PC-9 (cell line): ENCODE data around the gene TCP11L2. TPM values are rescaled to one million over a fixed set of nuclear protein-coding genes. Genes with fewer than 3 reads are reported as not detected.
A peak's percentile ranks its signal among the peaks of the same experiment; 100 is the strongest.

Experiments used
- BruUV-seq: library from RNA; stranded (reverse); fragments of 400-500 nt; replicated peaks from 2 replicates; lab custom pipeline; 2021; lab: Mats Ljungman, UMichigan
- CTCF ChIA-PET: fragments of 300-600 bp; sonication (Branson Sonifier 250); formaldehyde crosslinking; loops from one replicate; lab custom pipeline; 2022; ENCODE audit warnings: antibody characterized with exemption; lab: Charles Lee
- POLR2A ChIA-PET: fragments of 300-600 bp; sonication (Branson Sonifier 250); formaldehyde crosslinking; loops from one replicate; lab custom pipeline; 2022; ENCODE audit warnings: antibody characterized with exemption; ENCODE audit not compliant: unreplicated experiment; lab: Charles Lee
- DNase-seq, 2 experiments: peaks; one replicate each; pipeline versions ENCODE4 v3.0.0 to v3.0.0-alpha.2; 2015 to 2022; ENCODE audit warnings: mixed read lengths in 1 of 2
- H2AFZ ChIP-seq: fragments of 200-600 bp; sonication (generic); 2 replicates; pipeline ENCODE4 v1.8.1; 2017; ENCODE audit warnings: antibody characterized with exemption
- H3F3A ChIP-seq: fragments of 200-600 bp; sonication (generic); 2 replicates; pipeline ENCODE4 v1.8.1; 2017; ENCODE audit warnings: antibody characterized with exemption, mild to moderate bottlenecking, low read depth; ENCODE audit not compliant: insufficient read depth
- H3K27ac ChIP-seq: fragments of 200-600 bp; sonication (generic); 2 replicates; pipeline ENCODE4 v1.6.1; 2016; ENCODE audit warnings: mixed run types
- H3K27me3 ChIP-seq: fragments of 200-600 bp; sonication (generic); 2 replicates; pipeline ENCODE4 v1.6.1; 2016; ENCODE audit warnings: low read depth, mixed run types; ENCODE audit not compliant: insufficient read depth
- H3K36me3 ChIP-seq: fragments of 200-600 bp; sonication (generic); 2 replicates; pipeline ENCODE4 v1.6.1; 2016; ENCODE audit warnings: low read depth, mixed run types
- H3K4me1 ChIP-seq: fragments of 200-600 bp; sonication (generic); replicated peaks from 2 replicates; pipeline ENCODE4 v1.6.1; 2016; ENCODE audit warnings: mixed run types; ENCODE audit not compliant: insufficient read depth
- H3K4me2 ChIP-seq: fragments of 200-600 bp; sonication (generic); 2 replicates; pipeline ENCODE4 v1.6.1; 2017; ENCODE audit warnings: mixed run types
- H3K4me3 ChIP-seq: fragments of 200-600 bp; sonication (generic); 2 replicates; pipeline ENCODE4 v1.6.1; 2016; ENCODE audit warnings: mixed run types
- H3K79me2 ChIP-seq: fragments of 200-600 bp; sonication (generic); 2 replicates; pipeline ENCODE4 v1.6.1; 2017; ENCODE audit warnings: low read depth, mixed run types
- H3K9me2 ChIP-seq: fragments of 200-600 bp; sonication (generic); 2 replicates; pipeline ENCODE4 v1.8.1; 2017; ENCODE audit warnings: mild to moderate bottlenecking; ENCODE audit not compliant: insufficient read depth
- H3K9me3 ChIP-seq: fragments of 200-600 bp; sonication (generic); 2 replicates; pipeline ENCODE4 v1.8.1; 2016; ENCODE audit warnings: low read depth; ENCODE audit not compliant: insufficient read depth
- H4K20me1 ChIP-seq: fragments of 200-600 bp; sonication (generic); 2 replicates; pipeline ENCODE4 v1.8.1; 2017; ENCODE audit not compliant: insufficient read depth
- CTCF ChIP-seq: fragments of 200-600 bp; sonication (generic); conservative IDR thresholded peaks from 2 replicates; pipeline ENCODE4 v1.6.1; 2017; ENCODE audit warnings: mixed run types, antibody characterized with exemption, mild to moderate bottlenecking, moderate library complexity
- EZH2 ChIP-seq: fragments of 200-600 bp; sonication (generic); IDR thresholded peaks from 2 replicates; pipeline ENCODE4 v1.8.0; 2017; ENCODE audit warnings: antibody characterized with exemption, low read depth
- intact Hi-C: fragments of 100-400 bp; cut with micrococcal nuclease; formaldehyde crosslinking; loops from one replicate; pipeline ENCODE4 v1.10.0; 2022; ENCODE audit not compliant: unreplicated experiment
- total RNA-seq: library from RNA; stranded (reverse); gene quantifications from 2 replicates; pipeline ENCODE4 v1.2.3, GENCODE V29; 2021

The TCP11L2 gene
- total RNA-seq, 1 experiment from 2014 or later = 34.6 TPM

- Histone ChIP-seq H3F3A (no peaks in the 10 kb centered on the region), H3K4me2 (no peak overlapping the region), H3K27me3 (no peaks in the 10 kb centered on the region), H3K27ac (no peak overlapping the region), H2AFZ (no peak overlapping the region), H3K9me2 (no peaks in the 10 kb centered on the region), H4K20me1 (peaks cover 7% of the 10 kb centered on the region; the same call in 1 of the 2 replicates), H3K79me2 (no peaks in the 10 kb centered on the region), H3K4me3 (no peak overlapping the region), H3K4me1 (no peaks in the 10 kb centered on the region), H3K9me3 (no peaks in the 10 kb centered on the region), H3K36me3 (peaks cover 13% of the 10 kb centered on the region; the same call in 1 of the 2 replicates)
- peak in 1 of 2 experiments; percentile 57 for DNase-seq
- POLR2A ChIA-PET = no interaction called here
- BruUV-seq = no TSS peak
- TF ChIP-seq CTCF (no peak), EZH2 (no peak)
- intact Hi-C loops = loop anchor here (1.0 to 10.0 kb wide), 4 partner anchors 160 to 708 kb away; partner anchors contain the start of gene CRY1
- CTCF ChIA-PET = interaction anchor here (1.0 to 1.6 kb wide), 2 partner anchors 29 to 455 kb away, joined by 3 to 4 read pairs; partner anchors contain the start of gene POLR3B
These were observed 84.4 kb downstream of the TCP11L2 start for GRCh38 chr12:106386813-106387535.

- no peak overlapping the region for H2AFZ ChIP-seq
- no peak overlapping the region for H3K4me3 ChIP-seq
- no peak for DNase-seq
- no peaks in the 10 kb centered on the region for H3K27me3 ChIP-seq
- H3K4me1 ChIP-seq = no peaks in the 10 kb centered on the region
- no peaks in the 10 kb centered on the region for H3F3A ChIP-seq
- peaks cover 7% of the 10 kb centered on the region; the same call in 1 of the 2 replicates for H4K20me1 ChIP-seq
- no peaks in the 10 kb centered on the region for H3K9me2 ChIP-seq
- peaks cover 8% of the 10 kb centered on the region; the same call in 1 of the 2 replicates for H3K36me3 ChIP-seq
- no peaks in the 10 kb centered on the region for H3K9me3 ChIP-seq
- H3K4me2 ChIP-seq = no peak overlapping the region
- POLR2A ChIA-PET = no interaction called here
- intact Hi-C loops = loop anchor here (5.0 to 10.0 kb wide), 2 partner anchors 161 to 707 kb away; partner anchors contain the start of gene CRY1
- H3K27ac ChIP-seq = no peak overlapping the region
- BruUV-seq = no TSS peak
- TF ChIP-seq CTCF = no peak
- TF ChIP-seq EZH2 = no peak
- CTCF ChIA-PET = interaction anchor here (1.0 to 1.6 kb wide), 2 partner anchors 30 to 454 kb away, joined by 3 to 4 read pairs; partner anchors contain the start of gene POLR3B
- H3K79me2 ChIP-seq = no peaks in the 10 kb centered on the region
These were observed 85.4 kb downstream of the TCP11L2 start for GRCh38 chr12:106387848-106388377.

- CTCF ChIA-PET = interaction anchor here (0.6 kb wide), 1 partner anchor 154 kb away, joined by 5 read pairs; no protein-coding TSS in a partner anchor
- POLR2A ChIA-PET = no interaction called here
These were observed 86.6 kb downstream of the TCP11L2 start for GRCh38 chr12:106389151-106389550.

More at GRCh38 chr12:106389151-106389550, 86.6 kb downstream of the TCP11L2 start:
- no peak for DNase-seq
- no peak overlapping the region for H2AFZ ChIP-seq
- H3K9me2 ChIP-seq = no peaks in the 10 kb centered on the region
- intact Hi-C loops = loop anchor here (5.0 to 10.0 kb wide), 2 partner anchors 162 to 706 kb away; partner anchors contain the start of gene CRY1
- H4K20me1 ChIP-seq = peaks cover 7% of the 10 kb centered on the region; the same call in 1 of the 2 replicates
- H3K27me3 ChIP-seq = no peaks in the 10 kb centered on the region
- BruUV-seq = no TSS peak
- no peaks in the 10 kb centered on the region for H3K9me3 ChIP-seq
- 0 out of 2 replicates have a peak, but pooled peaks cover 4% of the 10 kb centered on the region for H3K36me3 ChIP-seq
- TF ChIP-seq CTCF = no peak
- no peak for TF ChIP-seq EZH2
- no peaks in the 10 kb centered on the region for H3K79me2 ChIP-seq
- no peak overlapping the region for H3K27ac ChIP-seq
- H3K4me1 ChIP-seq = no peaks in the 10 kb centered on the region
- H3K4me2 ChIP-seq = no peak overlapping the region
- no peaks in the 10 kb centered on the region for H3F3A ChIP-seq
- H3K4me3 ChIP-seq = no peak overlapping the region
